Neutrophil (primary cell): ENCODE data around the gene THRAP3.

Source experiments
- H3K27ac ChIP-seq: fragments of 200-600 bp; sonication (generic); 2 replicates; pipeline ENCODE4 v1.5.1; 2016; ENCODE audit warnings: mild to moderate bottlenecking, moderate library complexity
- H3K27me3 ChIP-seq: fragments of 200-600 bp; sonication (generic); 2 replicates; pipeline ENCODE4 v1.6.0; 2016; ENCODE audit warnings: mild to moderate bottlenecking
- H3K36me3 ChIP-seq: fragments of 200-600 bp; sonication (generic); 2 replicates; pipeline ENCODE4 v1.5.1; 2017
- H3K4me1 ChIP-seq, 2 experiments: fragments of 200-600 bp in 1 of 2; sonication (generic) in 1 of 2; 1 replicate in 1 of 2; 2 replicates in 1 of 2; pipeline versions ENCODE4 v1.5.1 to v1.6.1; 2013 to 2016; ENCODE audit warnings: low read depth in 1 of 2, low read length in 1 of 2, mild to moderate bottlenecking in 1 of 2, moderate library complexity in 1 of 2; ENCODE audit not compliant: control insufficient read depth in 1 of 2, insufficient read depth in 1 of 2
- H3K4me3 ChIP-seq, 2 experiments: fragments of 200-600 bp in 1 of 2; sonication (generic) in 1 of 2; 1 replicate in 1 of 2; 2 replicates in 1 of 2; pipeline ENCODE4 v1.5.1; 2013 to 2016; ENCODE audit warnings: low read depth in 1 of 2, low read length in 1 of 2, mild to moderate bottlenecking in 1 of 2, moderate library complexity in 1 of 2
- H3K9me3 ChIP-seq: fragments of 200-600 bp; sonication (generic); 2 replicates; pipeline ENCODE4 v1.5.1; 2016
- TF ChIP-seq, protein P1 (sequence below): fragments of 200-600 bp; sonication (generic); IDR thresholded peaks from 2 replicates; pipeline ENCODE4 v1.5.1; 2016; ENCODE audit warnings: antibody characterized with exemption

THRAP3 gene

DNA sequence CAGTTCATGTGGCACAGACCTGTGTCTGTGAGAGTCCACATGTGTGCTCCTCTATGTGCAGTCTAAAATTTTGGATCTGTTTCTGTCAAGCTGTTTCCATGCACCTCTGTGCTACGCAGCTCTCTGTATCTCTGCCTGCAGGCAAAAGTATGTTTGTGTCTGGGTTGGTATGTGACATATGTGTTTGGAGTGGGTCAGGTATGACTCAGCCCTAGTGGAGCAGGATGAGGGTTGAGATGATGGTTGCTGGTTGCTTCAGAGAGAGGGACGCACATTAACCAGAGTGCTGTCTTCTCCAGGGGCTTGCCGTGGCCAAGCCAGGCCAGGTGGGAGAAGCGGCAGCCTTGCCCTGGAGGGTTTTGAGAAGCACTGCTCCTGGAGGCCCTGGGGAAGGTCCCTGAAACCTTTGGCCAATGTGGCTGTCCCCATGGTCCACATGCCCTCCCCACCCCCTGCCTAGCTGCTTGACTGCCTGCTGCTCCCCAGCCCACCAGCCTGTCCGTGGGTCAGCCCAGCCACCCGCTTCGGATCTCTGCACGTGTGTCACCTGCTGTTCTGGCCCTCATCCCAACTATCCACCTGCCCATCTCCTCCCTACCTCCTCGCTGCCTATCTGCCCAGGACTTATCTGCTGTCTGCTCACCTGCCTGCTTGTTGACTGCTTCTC is 103.3 kb downstream of the THRAP3 start:
- H3K4me3 ChIP-seq: no peak overlapping the region
- no peak overlapping the region for H3K27ac ChIP-seq
- TF ChIP-seq, protein P1, sequence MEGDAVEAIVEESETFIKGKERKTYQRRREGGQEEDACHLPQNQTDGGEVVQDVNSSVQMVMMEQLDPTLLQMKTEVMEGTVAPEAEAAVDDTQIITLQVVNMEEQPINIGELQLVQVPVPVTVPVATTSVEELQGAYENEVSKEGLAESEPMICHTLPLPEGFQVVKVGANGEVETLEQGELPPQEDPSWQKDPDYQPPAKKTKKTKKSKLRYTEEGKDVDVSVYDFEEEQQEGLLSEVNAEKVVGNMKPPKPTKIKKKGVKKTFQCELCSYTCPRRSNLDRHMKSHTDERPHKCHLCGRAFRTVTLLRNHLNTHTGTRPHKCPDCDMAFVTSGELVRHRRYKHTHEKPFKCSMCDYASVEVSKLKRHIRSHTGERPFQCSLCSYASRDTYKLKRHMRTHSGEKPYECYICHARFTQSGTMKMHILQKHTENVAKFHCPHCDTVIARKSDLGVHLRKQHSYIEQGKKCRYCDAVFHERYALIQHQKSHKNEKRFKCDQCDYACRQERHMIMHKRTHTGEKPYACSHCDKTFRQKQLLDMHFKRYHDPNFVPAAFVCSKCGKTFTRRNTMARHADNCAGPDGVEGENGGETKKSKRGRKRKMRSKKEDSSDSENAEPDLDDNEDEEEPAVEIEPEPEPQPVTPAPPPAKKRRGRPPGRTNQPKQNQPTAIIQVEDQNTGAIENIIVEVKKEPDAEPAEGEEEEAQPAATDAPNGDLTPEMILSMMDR: no peak
- H3K9me3 ChIP-seq: no peaks in the 10 kb centered on the region
- H3K4me1 ChIP-seq: peaks cover 17 to 18% of the 10 kb centered on the region in 2 experiments
- H3K36me3 ChIP-seq: no peaks in the 10 kb centered on the region
- H3K27me3 ChIP-seq: peaks cover 39% of the 10 kb centered on the region

- no peak overlapping the region for H3K27ac ChIP-seq
- peaks cover 34% of the 10 kb centered on the region for H3K27me3 ChIP-seq
- H3K4me3 ChIP-seq: no peak overlapping the region
- no peaks in the 10 kb centered on the region for H3K36me3 ChIP-seq
- no peaks in the 10 kb centered on the region for H3K9me3 ChIP-seq
- TF ChIP-seq, protein P1: no peak
- H3K4me1 ChIP-seq: peaks cover 13% of the 10 kb centered on the region in 2 experiments
Measured at GRCh38 chr1:36328088-36328480, 103.8 kb downstream of the THRAP3 start.

GRCh38 chr1:36328713-36329112 is 104.5 kb downstream of the THRAP3 start:
- no peak overlapping the region for H3K27ac ChIP-seq
- peaks cover 28% of the 10 kb centered on the region for H3K27me3 ChIP-seq
- no peaks in the 10 kb centered on the region for H3K36me3 ChIP-seq
- peaks cover 9 to 10% of the 10 kb centered on the region in 2 experiments for H3K4me1 ChIP-seq
- H3K9me3 ChIP-seq: no peaks in the 10 kb centered on the region
- TF ChIP-seq, protein P1: no peak
- H3K4me3 ChIP-seq: no peak overlapping the region

GRCh38 chr1:36329817-36330216 is 105.6 kb downstream of the THRAP3 start:
- Histone ChIP-seq H3K4me3 (no peak overlapping the region), H3K27ac (no peak overlapping the region), H3K9me3 (no peaks in the 10 kb centered on the region), H3K36me3 (no peaks in the 10 kb centered on the region), H3K4me1 (no peaks in the 10 kb centered on the region), H3K27me3 (peaks cover 18% of the 10 kb centered on the region)
- TF ChIP-seq, protein P1: no peak

- no peaks in the 10 kb centered on the region for H3K9me3 ChIP-seq
- no peak overlapping the region for H3K4me3 ChIP-seq
- no peaks in the 10 kb centered on the region for H3K36me3 ChIP-seq
- H3K27me3 ChIP-seq: peaks cover 7% of the 10 kb centered on the region
- no peaks in the 10 kb centered on the region for H3K4me1 ChIP-seq
- H3K27ac ChIP-seq: no peak overlapping the region
- TF ChIP-seq, protein P1: no peak
Measured at GRCh38 chr1:36330940-36331339, 106.7 kb downstream of the THRAP3 start.
